Central memory CD4-positive, alpha-beta T cell (primary cell): Measurements from ENCODE around the gene KANSL1.

Experiments used
- DNase-seq: peaks from one replicate; pipeline ENCODE4 v3.0.0; 2022

KANSL1 gene

GRCh38 chr17:46167826-46168569 is 25.2 kb downstream of the KANSL1 start:
- DNase-seq: no peak

GRCh38 chr17:46167267-46167666 is 26.0 kb downstream of the KANSL1 start:
- no peak for DNase-seq

- DNase-seq: no peak
These were observed 26.5 kb downstream of the KANSL1 start for GRCh38 chr17:46166692-46167249.

GRCh38 chr17:46163929-46164594 is 29.2 kb downstream of the KANSL1 start:
- no peak for DNase-seq

GRCh38 chr17:46163316-46163715 is 29.9 kb downstream of the KANSL1 start:
- no peak for DNase-seq

GRCh38 chr17:46162866-46163265 is 30.4 kb downstream of the KANSL1 start:
- DNase-seq: no peak

GRCh38 chr17:46160169-46160568 is 33.1 kb downstream of the KANSL1 start:
- DNase-seq: no peak

- DNase-seq: no peak
These were observed 33.5 kb downstream of the KANSL1 start for GRCh38 chr17:46159686-46160085.

GRCh38 chr17:46158323-46159296 is 34.6 kb downstream of the KANSL1 start:
- DNase-seq: no peak

- no peak for DNase-seq
These were observed 35.7 kb downstream of the KANSL1 start for GRCh38 chr17:46157443-46158062.

- peak; percentile 23 for DNase-seq
These were observed 38.9 kb downstream of the KANSL1 start for GRCh38 chr17:46154151-46154816.

GRCh38 chr17:46152423-46152822 is 40.8 kb downstream of the KANSL1 start:
- DNase-seq: no peak

- no peak for DNase-seq
These were observed 41.5 kb downstream of the KANSL1 start for GRCh38 chr17:46151762-46152161.

GRCh38 chr17:46150216-46150963 is 42.8 kb downstream of the KANSL1 start:
- no peak for DNase-seq

- DNase-seq: no peak
These were observed 45.0 kb downstream of the KANSL1 start for GRCh38 chr17:46148247-46148646.

GRCh38 chr17:46147296-46147695 is 45.9 kb downstream of the KANSL1 start:
- DNase-seq: no peak

GRCh38 chr17:46144246-46144645 is 49.0 kb downstream of the KANSL1 start:
- no peak for DNase-seq

GRCh38 chr17:46143827-46144236 is 49.4 kb downstream of the KANSL1 start:
- DNase-seq: no peak

- DNase-seq: no peak
These were observed 51.6 kb downstream of the KANSL1 start for GRCh38 chr17:46141645-46142044.

- no peak for DNase-seq
These were observed 52.5 kb downstream of the KANSL1 start for GRCh38 chr17:46140645-46141197.
